ENCODE results near the gene TBCK. TPM values are rescaled to one million over a fixed set of nuclear protein-coding genes. Genes with fewer than 3 reads are reported as not detected.

TBCK gene
- total RNA-seq, 1 donor from 2014 or later, result 24.4 TPM

DNA sequence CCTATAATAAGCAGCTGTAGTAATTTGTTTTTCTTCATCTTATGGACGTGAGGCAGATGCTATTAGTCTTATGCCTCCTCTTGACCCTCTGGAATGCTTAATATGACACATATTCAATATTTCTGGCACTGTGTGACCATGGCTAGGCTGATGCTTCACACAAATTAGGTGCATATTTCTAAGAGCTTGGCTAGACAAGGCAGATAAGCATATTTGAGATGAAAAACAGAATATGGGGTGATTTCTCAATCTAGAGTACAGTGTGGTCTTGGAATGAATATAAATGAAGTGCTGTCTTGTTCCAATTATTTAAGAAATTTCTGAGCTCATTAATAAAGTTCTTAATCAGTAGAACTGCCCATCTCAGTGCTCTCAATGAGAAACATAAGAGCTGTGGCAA, 264.5 kb downstream of the TBCK start:
- DNase-seq (ENCODE audit: extremely low read depth, low read depth, low spot score), result no peak

- DNase-seq (ENCODE audit: extremely low read depth, low read depth, low spot score), result no peak
Observed at GRCh38 chr4:106049490-106049889, 266.5 kb downstream of the TBCK start.

DNA sequence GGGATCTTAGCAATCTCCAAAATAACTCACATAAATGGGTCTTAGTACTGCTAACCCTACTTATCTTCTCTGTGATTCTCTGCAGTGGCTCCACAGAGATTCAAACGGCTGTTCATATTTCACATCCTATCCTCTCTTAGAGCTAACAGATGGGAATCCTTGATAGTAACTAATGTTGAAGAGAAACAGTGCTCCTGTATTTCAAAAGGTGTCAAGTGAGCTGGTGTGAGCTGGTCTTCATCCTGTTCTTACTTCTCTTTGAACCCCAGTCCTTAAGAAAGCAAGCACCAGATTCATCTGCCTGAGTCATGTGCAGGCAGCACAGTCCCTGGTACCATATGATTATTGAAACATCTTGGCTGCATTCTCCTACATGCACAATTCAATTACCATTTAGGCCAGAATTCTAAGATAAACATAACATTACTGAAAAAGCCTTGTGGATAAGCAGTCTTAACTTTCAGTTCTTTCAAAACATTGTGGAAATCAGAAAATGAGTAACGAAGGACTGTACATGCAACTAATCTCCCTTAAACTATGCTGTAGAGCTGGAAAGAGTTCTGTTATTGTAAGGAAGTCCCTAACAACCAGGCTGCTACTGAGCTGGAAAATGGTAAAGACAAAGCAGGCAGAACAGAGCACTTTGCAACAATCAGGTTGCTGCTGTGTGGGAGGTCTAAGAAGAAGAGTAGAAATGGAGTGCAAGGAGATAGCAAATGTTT, 267.6 kb downstream of the TBCK start:
- no peak for DNase-seq (ENCODE audit: extremely low read depth, low read depth, low spot score)

GRCh38 chr4:106046083-106046482, 269.9 kb downstream of the TBCK start:
- DNase-seq (ENCODE audit: extremely low read depth, low read depth, low spot score), result no peak

DNA sequence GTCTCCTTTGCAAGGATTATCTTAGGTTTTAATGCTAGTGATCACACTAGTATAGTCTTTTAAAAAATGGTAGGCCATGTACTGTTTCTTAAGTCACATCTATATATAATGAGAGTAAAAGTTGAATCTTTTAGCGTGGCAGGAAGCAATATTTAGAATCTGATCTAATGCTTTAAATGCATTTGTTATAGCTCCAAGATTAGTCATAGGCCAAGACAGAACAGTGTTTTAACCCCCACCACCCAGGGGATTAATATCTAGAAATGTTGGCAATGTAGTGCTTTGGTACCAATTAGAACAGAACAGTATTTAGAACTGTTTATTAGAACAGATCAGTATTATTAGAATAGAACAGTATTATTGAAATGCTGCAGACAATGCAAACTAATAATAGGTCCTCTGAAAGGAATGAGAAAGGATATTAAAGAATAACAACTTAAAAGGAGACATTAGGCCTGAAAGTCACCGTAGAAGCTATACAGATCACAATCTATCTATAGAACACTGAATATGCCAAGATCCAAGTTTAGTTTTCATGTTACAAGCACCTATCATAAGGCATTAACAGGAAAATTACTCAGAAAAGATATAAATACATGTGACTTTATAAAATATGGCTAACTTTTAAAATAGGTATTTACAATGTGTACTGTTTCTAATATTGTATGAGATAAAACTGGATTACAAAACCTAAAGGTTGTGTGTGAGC, 274.6 kb downstream of the TBCK start:
- no peak for DNase-seq (ENCODE audit: extremely low read depth, low read depth, low spot score)

DNA sequence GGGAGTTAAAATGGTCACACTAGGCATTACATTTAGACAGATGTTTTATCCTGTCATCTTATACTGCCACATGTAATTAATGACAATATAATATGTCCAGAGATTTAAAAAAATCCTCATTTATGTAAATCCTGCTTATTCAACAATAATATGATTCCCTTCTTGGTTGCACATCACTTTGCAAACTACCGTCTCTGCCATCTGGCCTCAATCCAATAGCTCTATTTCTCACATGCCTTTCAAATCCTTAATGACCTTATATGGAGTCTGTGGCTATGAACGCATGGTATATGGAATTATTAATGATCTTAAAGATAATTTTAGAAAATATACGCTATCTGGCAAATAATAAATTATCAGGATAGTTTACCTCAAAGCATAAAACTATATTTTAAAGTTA, 276.2 kb downstream of the TBCK start:
- DNase-seq (ENCODE audit: extremely low read depth, low read depth, low spot score), result no peak

DNA sequence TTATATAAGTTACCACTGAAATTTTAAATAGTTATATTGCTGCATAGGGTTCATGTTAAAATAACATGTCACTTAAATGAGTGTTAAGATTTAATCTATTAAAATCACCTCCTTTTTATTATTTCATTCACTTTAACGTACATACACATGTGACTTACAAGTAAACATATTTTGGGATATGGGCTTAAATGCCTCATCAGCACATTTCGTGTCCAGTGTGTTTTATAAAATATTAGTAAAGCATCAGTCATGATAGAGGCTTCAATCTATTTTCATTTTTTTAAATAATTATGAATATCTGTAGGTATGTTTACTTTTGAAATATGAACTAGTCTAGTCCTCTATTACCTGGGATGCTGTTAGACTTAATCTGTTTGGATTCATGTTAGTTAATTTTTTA, 277.1 kb downstream of the TBCK start:
- DNase-seq (ENCODE audit: extremely low read depth, low read depth, low spot score), result no peak

DNA sequence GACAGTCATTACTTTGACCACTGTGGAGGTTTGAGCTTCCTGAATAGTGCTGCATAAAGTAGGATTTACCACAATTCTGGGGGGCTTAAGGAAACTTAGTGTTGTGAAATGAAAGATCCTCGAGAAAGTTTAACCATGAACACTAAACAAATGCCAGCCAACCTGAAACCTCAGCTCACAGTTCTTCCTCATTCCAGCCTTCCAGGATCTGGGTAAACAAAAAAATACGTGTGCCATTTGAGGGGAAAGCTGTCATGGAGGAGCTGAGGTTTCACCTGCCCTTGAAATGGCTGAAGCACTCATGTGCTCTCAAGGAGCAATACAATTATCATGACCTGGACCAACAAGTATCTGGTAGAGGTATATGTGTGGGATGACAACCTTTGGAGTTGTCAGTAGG, 278.0 kb downstream of the TBCK start:
- no peak for DNase-seq (ENCODE audit: extremely low read depth, low read depth, low spot score)

DNA sequence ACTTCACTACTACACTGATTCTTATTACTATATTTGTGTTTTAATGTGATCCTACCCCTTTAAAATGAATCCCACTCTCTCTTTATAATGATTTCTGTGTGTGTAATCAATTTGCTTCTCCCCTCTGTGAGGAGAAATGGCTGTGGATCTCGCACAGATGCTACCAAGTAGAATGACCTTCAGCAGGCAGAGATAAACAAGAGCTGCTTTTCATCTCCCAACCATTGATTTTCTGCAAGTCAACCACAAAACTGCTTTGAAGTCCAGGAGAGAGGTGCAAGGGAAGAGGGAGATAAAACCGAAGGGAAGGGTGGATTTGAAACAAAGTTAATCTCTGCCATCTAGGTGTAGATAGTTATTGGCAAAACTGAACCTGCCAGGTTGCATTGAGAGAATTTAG, 279.2 kb downstream of the TBCK start:
- no peak for DNase-seq (ENCODE audit: extremely low read depth, low read depth, low spot score)

DNA sequence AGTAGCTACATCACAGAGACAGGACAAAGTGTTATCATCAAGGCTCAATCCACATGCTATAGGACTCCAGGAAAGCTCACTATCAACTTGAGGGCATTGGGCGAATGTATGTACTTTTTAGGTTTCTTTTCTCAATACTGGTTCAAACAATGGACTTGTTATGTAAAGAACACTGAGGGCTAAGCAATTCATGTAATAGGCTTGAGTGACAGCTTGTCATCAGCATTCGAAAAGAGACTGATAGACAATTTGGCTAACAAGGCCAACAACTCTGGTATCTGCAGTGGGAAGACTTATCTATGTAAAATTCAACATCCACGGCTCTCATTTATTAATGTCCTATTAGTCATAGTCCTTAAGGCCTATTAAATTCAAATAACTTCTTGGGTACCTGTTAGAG, 279.7 kb downstream of the TBCK start:
- DNase-seq (ENCODE audit: extremely low read depth, low read depth, low spot score), result no peak

GRCh38 chr4:106035204-106035603, 280.8 kb downstream of the TBCK start:
- no peak for DNase-seq (ENCODE audit: extremely low read depth, low read depth, low spot score)

DNA sequence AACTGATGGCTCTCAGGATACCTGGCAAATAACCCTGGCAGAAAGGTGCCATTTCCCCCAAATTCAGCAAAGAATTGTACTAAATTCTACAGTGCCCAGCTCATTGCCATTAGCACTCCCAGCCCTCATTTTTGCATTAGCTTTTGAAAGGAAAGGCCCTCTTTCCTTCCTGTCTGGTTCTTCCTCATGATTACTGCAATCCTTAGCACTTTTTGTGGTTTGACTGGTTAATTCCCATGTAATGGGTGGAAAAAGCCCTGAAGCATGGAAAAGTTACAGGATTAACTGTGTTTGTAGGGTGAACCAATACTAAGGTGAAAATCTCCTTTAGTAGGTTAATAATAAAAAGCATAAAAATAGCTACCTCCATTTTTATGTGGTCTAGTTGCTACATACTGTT, 281.3 kb downstream of the TBCK start:
- DNase-seq (ENCODE audit: extremely low read depth, low read depth, low spot score), result no peak

GRCh38 chr4:106034220-106034619, 281.8 kb downstream of the TBCK start:
- DNase-seq (ENCODE audit: extremely low read depth, low read depth, low spot score), result no peak

DNA sequence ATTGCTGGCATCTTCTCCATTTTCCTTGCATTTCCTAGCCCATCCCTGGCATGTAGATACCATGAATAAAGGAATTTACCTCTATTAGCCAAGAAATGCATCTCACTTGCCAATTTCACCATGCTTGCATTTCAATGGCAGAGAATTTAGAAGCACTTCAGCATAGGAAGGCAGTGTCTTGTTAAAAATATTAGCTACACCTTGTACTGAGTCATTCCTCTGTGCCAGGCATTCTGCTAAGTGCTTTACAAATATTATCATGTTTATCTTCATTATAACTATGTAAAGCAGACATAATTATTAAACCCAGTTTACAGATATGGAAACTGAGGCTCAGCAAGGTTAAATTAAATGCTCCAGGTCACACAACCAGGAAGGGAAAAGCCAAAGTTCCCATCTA, 282.5 kb downstream of the TBCK start:
- no peak for DNase-seq (ENCODE audit: extremely low read depth, low read depth, low spot score)

GRCh38 chr4:106032851-106033286, 283.1 kb downstream of the TBCK start:
- no peak for DNase-seq (ENCODE audit: extremely low read depth, low read depth, low spot score)

- no peak for DNase-seq (ENCODE audit: extremely low read depth, low read depth, low spot score)
Observed at GRCh38 chr4:106022454-106022853, 293.6 kb downstream of the TBCK start.

DNA sequence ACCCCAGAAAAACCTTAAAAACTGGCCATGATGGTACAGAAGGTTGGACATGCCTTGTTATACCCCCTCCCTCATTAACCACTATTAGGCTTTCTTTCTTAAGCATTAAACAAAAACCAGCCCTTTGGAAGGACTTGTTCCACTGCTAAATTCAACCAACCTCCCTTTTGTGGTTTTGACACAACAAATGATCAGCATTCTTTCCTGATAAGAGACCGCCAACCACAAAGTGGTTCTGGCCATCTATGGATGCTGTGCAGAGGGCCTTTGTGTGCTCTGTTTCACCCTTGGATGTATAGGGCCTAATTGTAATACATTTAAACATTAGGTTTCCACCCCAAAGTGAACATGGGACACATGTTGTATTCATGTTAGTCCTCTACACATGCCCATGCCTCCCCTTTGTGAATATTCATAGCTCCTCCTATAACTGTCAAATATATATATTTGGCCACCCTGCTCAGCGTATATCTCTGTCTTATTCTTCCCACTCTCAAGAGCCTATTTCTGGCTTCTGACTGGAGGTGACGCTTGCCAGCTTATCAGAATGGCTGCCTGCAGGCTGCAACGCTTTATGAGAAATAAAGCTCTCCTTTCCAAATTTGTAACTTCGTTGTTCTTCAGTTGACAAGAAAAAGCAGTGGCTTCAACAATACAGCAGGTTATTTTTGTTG, 294.1 kb downstream of the TBCK start:
- DNase-seq (ENCODE audit: extremely low read depth, low read depth, low spot score), result no peak

GRCh38 chr4:106019771-106020170, 296.2 kb downstream of the TBCK start:
- no peak for DNase-seq (ENCODE audit: extremely low read depth, low read depth, low spot score)

GRCh38 chr4:106017975-106018374, 298.0 kb downstream of the TBCK start:
- DNase-seq (ENCODE audit: extremely low read depth, low read depth, low spot score), result no peak

- DNase-seq (ENCODE audit: extremely low read depth, low read depth, low spot score), result no peak
Observed at GRCh38 chr4:106011387-106011786, 304.6 kb downstream of the TBCK start.

- no peak for DNase-seq (ENCODE audit: extremely low read depth, low read depth, low spot score)
Observed at GRCh38 chr4:106010761-106011160, 305.2 kb downstream of the TBCK start.

- no peak for DNase-seq (ENCODE audit: extremely low read depth, low read depth, low spot score)
Observed at GRCh38 chr4:106002994-106003393, 313.0 kb downstream of the TBCK start.
